MM.1S (cell line): Measurements from ENCODE around the gene ABCB10.

ENCODE experiments used
- EZH2 ChIP-seq: fragments of 300-600 bp; sonication (generic); optimal IDR thresholded peaks from 2 replicates; pipeline ENCODE3; 2017; ENCODE audit warnings: low read depth, mild to moderate bottlenecking, antibody characterized with exemption, low read length, mixed read lengths
- EZH2phosphoT487 ChIP-seq: fragments of 300-600 bp; sonication (generic); IDR thresholded peaks from 2 replicates; pipeline ENCODE4 v1.6.1; 2018; ENCODE audit warnings: antibody characterized with exemption, low read length
- TF ChIP-seq, protein P1 (sequence below): fragments of 300-600 bp; sonication (generic); IDR thresholded peaks from 2 replicates; pipeline ENCODE4 v1.5.1; 2016; ENCODE audit warnings: antibody characterized with exemption, low read length, mixed read lengths

DNA sequence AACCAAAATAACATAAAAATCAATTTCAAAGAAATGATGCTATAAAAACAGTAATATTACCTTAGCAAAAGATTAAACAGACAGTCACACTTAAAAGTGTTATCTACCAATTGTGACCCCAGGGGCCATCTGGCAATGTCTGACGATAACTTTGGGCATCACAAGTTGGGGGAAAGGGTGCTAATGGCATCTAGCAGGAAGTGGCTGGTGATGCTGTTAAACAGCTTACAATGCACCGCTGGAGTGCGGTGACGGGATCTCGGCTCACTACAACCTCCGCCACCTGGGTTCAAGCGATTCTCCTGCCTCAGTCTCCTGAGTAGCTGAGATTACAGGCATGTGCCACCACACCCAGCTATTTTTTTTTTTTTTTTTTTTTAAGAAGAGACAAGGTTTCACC, 78.0 kb downstream of the ABCB10 start:
- TF ChIP-seq EZH2: no peak
- TF ChIP-seq, protein P1, sequence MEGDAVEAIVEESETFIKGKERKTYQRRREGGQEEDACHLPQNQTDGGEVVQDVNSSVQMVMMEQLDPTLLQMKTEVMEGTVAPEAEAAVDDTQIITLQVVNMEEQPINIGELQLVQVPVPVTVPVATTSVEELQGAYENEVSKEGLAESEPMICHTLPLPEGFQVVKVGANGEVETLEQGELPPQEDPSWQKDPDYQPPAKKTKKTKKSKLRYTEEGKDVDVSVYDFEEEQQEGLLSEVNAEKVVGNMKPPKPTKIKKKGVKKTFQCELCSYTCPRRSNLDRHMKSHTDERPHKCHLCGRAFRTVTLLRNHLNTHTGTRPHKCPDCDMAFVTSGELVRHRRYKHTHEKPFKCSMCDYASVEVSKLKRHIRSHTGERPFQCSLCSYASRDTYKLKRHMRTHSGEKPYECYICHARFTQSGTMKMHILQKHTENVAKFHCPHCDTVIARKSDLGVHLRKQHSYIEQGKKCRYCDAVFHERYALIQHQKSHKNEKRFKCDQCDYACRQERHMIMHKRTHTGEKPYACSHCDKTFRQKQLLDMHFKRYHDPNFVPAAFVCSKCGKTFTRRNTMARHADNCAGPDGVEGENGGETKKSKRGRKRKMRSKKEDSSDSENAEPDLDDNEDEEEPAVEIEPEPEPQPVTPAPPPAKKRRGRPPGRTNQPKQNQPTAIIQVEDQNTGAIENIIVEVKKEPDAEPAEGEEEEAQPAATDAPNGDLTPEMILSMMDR: no peak
- TF ChIP-seq EZH2phosphoT487: no peak
